PFSK-1 (cell line): Measurements from ENCODE around the gene IL26.

Source experiments
- POLR2AphosphoS5 ChIP-seq: IDR thresholded peaks from 2 replicates; pipeline ENCODE4 v1.6.1; 2012; ENCODE audit warnings: low read depth, mild to moderate bottlenecking, control low read depth, low read length, moderate library complexity
- SIN3A ChIP-seq: IDR thresholded peaks from 2 replicates; pipeline ENCODE4 v1.6.1; 2012; ENCODE audit warnings: mild to moderate bottlenecking, low read length, moderate library complexity, borderline replicate concordance; ENCODE audit not compliant: insufficient read depth
- TAF1 ChIP-seq: IDR thresholded peaks from 2 replicates; pipeline ENCODE4 v1.6.1; 2012; ENCODE audit warnings: low read length, control low read depth, borderline replicate concordance; ENCODE audit not compliant: insufficient read depth

DNA sequence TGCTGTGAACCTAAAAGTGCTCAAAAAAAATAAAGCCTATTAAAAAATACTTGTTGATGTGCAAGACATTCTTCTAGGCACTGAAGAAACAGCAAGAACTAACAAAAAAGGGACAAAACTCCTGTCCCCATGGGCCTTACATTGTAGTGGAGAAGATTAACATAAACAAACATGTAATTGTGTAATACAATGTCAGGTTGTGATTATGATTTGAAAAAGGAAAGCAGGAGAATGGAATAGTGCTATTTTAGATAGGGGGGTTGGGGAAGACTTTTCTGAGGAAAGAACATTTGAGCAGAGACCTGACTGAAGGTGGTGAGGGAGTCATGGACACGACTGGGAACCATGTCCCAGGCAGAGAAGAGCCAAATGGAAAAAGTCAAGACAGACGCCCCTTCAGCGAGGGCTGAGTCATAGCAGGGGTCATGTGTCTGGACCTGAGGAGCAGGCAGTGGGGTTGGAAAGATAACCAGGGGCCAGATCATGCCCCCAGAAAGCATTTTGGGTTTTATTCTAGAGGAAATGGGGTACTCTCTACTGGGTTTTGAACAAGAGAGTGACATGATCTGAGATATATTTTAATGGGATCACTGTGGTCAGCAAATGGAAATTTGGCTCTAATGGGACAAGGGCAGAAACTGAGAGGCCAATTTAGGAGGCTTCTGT, 46.7 kb downstream of the IL26 start:
- TF ChIP-seq POLR2AphosphoS5 (no peak), SIN3A (no peak), TAF1 (no peak)
